ENCODE measurements around the gene PLSCR2. TPM values are rescaled to one million over a fixed set of nuclear protein-coding genes. Genes with fewer than 3 reads are reported as not detected.

Gene PLSCR2
- total and polyA plus RNA-seq, 2 donors (not counting 1 experiment from before 2014, with no cell fraction given) = 0.15 to 0.54 TPM

GRCh38 chr3:146493761-146494160 lies 24.4 kb upstream of the PLSCR2 start:
- POLR2A ChIA-PET = no interaction called here
- peaks cover 2 to 8% (median 3%) of the 10 kb centered on the region in 3 donors for H3K9me3 ChIP-seq (ENCODE audit: control extremely low read depth in 1 of 3, control insufficient read depth in 2 of 3, insufficient read depth in 1 of 3, low read length in 2 of 3)
- DNase-seq (no peak), ATAC-seq (ENCODE audit: low read depth) (no peak)
- H3K27me3 ChIP-seq (replicated peaks in 1 of 4; ENCODE audit: control extremely low read depth in 1 of 4, control insufficient read depth in 3 of 4, insufficient read depth in 4 of 4, low read length in 3 of 4) = no peaks in the 10 kb centered on the region
- H3K36me3 ChIP-seq (replicated peaks in 1 of 2; ENCODE audit: control extremely low read depth in 1 of 2, control insufficient read depth in 1 of 2, extremely low read depth in 1 of 2, insufficient read depth in 2 of 2, low read length in 1 of 2) = no peaks in the 10 kb centered on the region
- H3K9ac ChIP-seq (ENCODE audit: low read length) = no peak overlapping the region
- no peak overlapping the region for H3K4me3 ChIP-seq (ENCODE audit: control extremely low read depth in 1 of 5, extremely low read depth in 1 of 5, insufficient read depth in 1 of 5, low read depth in 2 of 5, low read length in 4 of 5)
- peaks cover 2% of the 10 kb centered on the region for H3K9me3 Mint-ChIP-seq (ENCODE audit: insufficient read depth)
- H4K20me1 ChIP-seq (ENCODE audit: control insufficient read depth, insufficient read depth, low read length, poor library complexity, severe bottlenecking) = no peaks in the 10 kb centered on the region
- intact Hi-C loops (cut with micrococcal nuclease) = no loop called here
- no peaks in the 10 kb centered on the region for H3K79me2 ChIP-seq (ENCODE audit: control insufficient read depth, insufficient read depth, low read length)
- TF ChIP-seq CTCF (IDR thresholded peaks at IDR 0.05) = no peak
- TF ChIP-seq EZH2 (IDR thresholded peaks at IDR 0.05; ENCODE audit: borderline replicate concordance, insufficient read depth, low read depth, low read length, poor library complexity, severe bottlenecking) = no peak
- no peak overlapping the region for H2AFZ ChIP-seq (ENCODE audit: insufficient read depth, low read depth, low read length, poor library complexity, severe bottlenecking)
- H3K27ac Mint-ChIP-seq = no peak overlapping the region
- H3K4me1 ChIP-seq (ENCODE audit: control insufficient read depth in 2 of 2, insufficient read depth in 2 of 2, low read length in 2 of 2) = no peaks in the 10 kb centered on the region
- H3K4me2 ChIP-seq (replicated peaks; ENCODE audit: low read depth, low read length, poor library complexity, severe bottlenecking) = no peak overlapping the region
- no peaks in the 10 kb centered on the region for H3K4me1 Mint-ChIP-seq
- CTCF ChIA-PET = no interaction called here
- H3K27ac ChIP-seq (ENCODE audit: low read length in 2 of 2) = no peak overlapping the region
- no peak overlapping the region for H3K4me3 Mint-ChIP-seq
- no CpG with 5 or more reads among the region's 2 CpGs for WGBS (ENCODE audit: insufficient coverage)
- H3K27me3 Mint-ChIP-seq = peaks cover 29% of the 10 kb centered on the region

- peaks cover 2% of the 10 kb centered on the region for H3K9me3 Mint-ChIP-seq (ENCODE audit: insufficient read depth)
- H4K20me1 ChIP-seq (ENCODE audit: control insufficient read depth, insufficient read depth, low read length, poor library complexity, severe bottlenecking) = no peaks in the 10 kb centered on the region
- no peak for ATAC-seq (ENCODE audit: low read depth)
Observed at GRCh38 chr3:146493221-146493620, 23.9 kb upstream of the PLSCR2 start.

More at GRCh38 chr3:146493221-146493620, 23.9 kb upstream of the PLSCR2 start:
- no peak for DNase-seq
- Histone ChIP-seq H3K4me3 (ENCODE audit: control extremely low read depth in 1 of 5, extremely low read depth in 1 of 5, insufficient read depth in 1 of 5, low read depth in 2 of 5, low read length in 4 of 5) (no peak overlapping the region), H3K4me1 (ENCODE audit: control insufficient read depth in 2 of 2, insufficient read depth in 2 of 2, low read length in 2 of 2) (no peaks in the 10 kb centered on the region), H2AFZ (ENCODE audit: insufficient read depth, low read depth, low read length, poor library complexity, severe bottlenecking) (no peak overlapping the region), H3K9ac (ENCODE audit: low read length) (no peak overlapping the region), H3K27ac (ENCODE audit: low read length in 2 of 2) (no peak overlapping the region), H3K79me2 (ENCODE audit: control insufficient read depth, insufficient read depth, low read length) (no peaks in the 10 kb centered on the region), H3K9me3 (ENCODE audit: control extremely low read depth in 1 of 3, control insufficient read depth in 2 of 3, insufficient read depth in 1 of 3, low read length in 2 of 3) (peaks cover 2 to 8% (median 3%) of the 10 kb centered on the region in 3 donors), H3K36me3 (replicated peaks in 1 of 2; ENCODE audit: control extremely low read depth in 1 of 2, control insufficient read depth in 1 of 2, extremely low read depth in 1 of 2, insufficient read depth in 2 of 2, low read length in 1 of 2) (no peaks in the 10 kb centered on the region), H3K27me3 (replicated peaks in 1 of 4; ENCODE audit: control extremely low read depth in 1 of 4, control insufficient read depth in 3 of 4, insufficient read depth in 4 of 4, low read length in 3 of 4) (no peaks in the 10 kb centered on the region), H3K4me2 (replicated peaks; ENCODE audit: low read depth, low read length, poor library complexity, severe bottlenecking) (no peak overlapping the region)
- no peak overlapping the region for H3K4me3 Mint-ChIP-seq
- POLR2A ChIA-PET = no interaction called here
- 73% methylated on average over 2 of the region's 2 CpGs for WGBS (ENCODE audit: insufficient coverage)
- CTCF ChIA-PET = no interaction called here
- H3K4me1 Mint-ChIP-seq = no peaks in the 10 kb centered on the region
- TF ChIP-seq EZH2 (IDR thresholded peaks at IDR 0.05; ENCODE audit: borderline replicate concordance, insufficient read depth, low read depth, low read length, poor library complexity, severe bottlenecking) = no peak
- no peak for TF ChIP-seq CTCF (IDR thresholded peaks at IDR 0.05)
- no peak overlapping the region for H3K27ac Mint-ChIP-seq
- intact Hi-C loops (cut with micrococcal nuclease) = no loop called here
- H3K27me3 Mint-ChIP-seq = peaks cover 29% of the 10 kb centered on the region
